T follicular helper cell (primary cell): ENCODE results near the gene MRPS12.

Experiments used
- DNase-seq: peaks from one replicate; pipeline ENCODE4 v3.0.0-alpha.2; 2020; ENCODE audit warnings: low read depth

The MRPS12 gene

GRCh38 chr19:38975214-38975860 is 44.6 kb downstream of the MRPS12 start, which contains the start of gene FBXO17:
Gene FBXO17, minus strand, starts transcription at chr19:38975742. Its CDS starts 25,423 bp downstream, at chr19:38950319.
- no peak for DNase-seq

- DNase-seq, result no peak
These were observed 45.1 kb downstream of the MRPS12 start for GRCh38 chr19:38975861-38976271.

DNA sequence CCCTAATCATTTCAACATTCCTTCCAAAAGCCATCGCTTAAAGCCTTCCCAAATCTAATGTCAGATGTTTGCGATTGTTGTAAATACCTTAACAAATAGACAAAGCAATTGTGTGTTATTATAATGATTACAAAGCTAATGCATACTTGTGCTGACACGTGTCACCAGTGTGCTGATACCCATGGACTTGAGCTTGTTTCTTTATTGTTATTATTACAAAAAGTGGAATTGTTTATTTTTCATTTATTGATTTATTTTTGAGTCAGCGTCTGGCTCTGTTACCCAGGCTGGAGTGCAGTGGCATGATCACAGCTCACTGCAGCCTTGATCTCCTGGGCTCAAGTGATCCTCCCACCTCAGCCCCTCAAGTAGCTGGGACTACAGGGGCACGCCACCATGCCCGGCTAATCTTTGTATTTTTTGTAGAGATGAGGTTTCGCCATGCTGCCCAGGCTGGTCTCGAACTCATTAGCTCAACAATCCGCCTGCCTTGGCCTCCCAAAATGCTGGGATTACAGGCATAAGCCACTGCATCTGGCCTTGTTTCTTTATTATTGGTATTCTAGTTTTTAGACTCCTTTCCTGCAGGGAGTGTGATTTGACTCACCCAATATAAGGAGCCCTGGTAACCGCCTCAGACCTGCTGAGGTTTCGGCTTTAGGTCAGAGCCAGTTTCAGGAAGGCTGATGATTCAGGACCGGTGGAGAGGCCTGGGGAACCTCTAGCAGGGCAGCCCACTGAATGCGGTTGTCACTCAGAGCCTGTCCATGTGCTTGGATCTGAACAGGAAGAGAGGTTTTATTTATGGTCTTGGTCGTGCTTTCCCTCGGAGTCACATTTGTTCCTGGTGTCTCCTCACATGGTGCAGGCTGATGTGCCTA is 46.9 kb downstream of the MRPS12 start:
- no peak for DNase-seq

DNA sequence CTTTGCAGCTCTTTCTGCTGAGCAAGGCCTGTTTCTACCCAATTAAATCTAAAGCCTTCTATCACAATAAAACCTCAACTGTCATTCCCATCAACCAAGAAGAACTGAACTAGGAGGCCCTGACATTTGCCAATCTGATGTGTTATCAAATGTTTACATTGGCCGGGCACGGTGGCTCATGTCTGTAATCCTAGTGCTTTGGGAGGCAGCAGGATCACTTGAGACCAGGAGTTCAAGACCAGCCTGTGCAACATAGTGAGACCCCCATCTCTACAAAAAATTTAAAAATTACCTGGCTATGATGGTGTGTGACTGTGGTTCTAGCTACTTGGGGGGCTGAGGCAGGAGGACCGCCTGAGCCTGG is 47.6 kb downstream of the MRPS12 start:
- no peak for DNase-seq

- no peak for DNase-seq
These were observed 49.1 kb downstream of the MRPS12 start for GRCh38 chr19:38979812-38980211.

GRCh38 chr19:38980583-38981374 is 50.0 kb downstream of the MRPS12 start:
- no peak for DNase-seq
